ENCODE measurements around the gene HK3.

HK3 gene

DNA sequence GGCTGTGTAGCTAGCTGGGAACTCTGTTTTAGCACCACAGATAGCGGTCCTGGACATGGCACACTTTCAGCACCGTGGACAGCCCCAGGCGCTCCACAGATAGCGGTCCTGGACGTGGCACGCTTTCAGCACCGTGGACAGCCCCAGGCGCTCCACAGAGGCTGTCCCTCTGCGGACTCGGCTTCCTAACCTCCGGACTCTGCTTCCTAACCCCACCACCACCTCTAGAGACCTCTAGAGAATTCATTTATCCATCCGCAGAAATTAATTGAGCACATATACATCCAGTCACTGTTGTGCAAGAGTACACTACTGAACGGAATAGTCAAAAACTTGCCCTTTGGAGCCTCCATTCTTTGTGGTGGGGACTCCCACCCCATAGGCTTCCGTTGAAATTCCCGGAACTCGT, 61.4 kb downstream of the HK3 start:
- no peak overlapping the region for H3K4me3 ChIP-seq (ENCODE audit: low read depth, low read length)

DNA sequence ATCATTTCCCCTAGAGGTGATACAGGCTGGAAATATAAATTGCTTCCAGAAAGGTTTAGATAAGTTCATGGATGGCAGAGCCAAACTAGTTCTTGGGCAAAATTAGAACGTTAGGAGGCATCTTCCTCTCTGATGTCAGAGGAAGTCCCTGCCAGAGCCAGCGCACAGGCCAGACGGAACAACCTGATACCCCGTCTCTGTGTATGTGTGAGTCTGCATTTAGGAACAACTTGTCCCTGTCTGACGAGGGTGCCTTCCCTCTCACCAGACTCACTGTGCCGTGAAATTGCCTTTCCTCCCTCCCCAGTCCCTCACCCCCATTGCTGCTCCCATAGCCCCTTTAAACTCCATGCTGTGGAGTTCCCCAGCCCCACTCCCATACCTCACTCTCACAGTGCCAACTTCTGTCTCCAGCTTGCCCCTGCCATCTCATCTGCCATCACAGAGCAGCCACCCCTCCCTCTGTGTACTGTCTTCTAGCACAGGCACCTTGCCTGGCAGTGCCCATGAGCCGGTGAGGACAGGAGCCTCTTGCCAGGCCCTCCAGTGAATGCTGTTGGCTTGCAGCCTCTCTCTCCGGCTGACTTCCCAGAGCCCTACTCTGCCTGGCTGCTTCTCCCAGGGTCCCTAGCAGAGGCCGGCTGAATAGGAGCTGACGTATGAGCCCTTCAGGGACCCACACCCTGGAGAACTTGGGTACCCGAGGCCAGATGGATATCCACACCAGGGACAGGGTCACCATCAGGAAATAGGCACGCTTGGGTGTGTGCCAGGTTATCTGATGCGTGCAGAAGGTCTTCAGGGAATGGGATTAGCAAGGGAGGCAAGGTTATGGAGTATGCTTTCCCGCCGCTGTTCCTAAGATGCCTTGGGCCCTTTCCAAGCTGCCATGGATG, 62.1 kb downstream of the HK3 start:
- Histone ChIP-seq H3K36me3 (no peaks in the 10 kb centered on the region), H3K9me3 (ENCODE audit: severe bottlenecking) (no peaks in the 10 kb centered on the region), H3K27ac (no peak overlapping the region), H3K27me3 (ENCODE audit: insufficient read depth, low read depth, severe bottlenecking) (no peaks in the 10 kb centered on the region), H3K4me3 (ENCODE audit: low read depth, low read length) (no peak overlapping the region)
- DNase-seq: no peak
- no peak for TF ChIP-seq CTCF (IDR thresholded peaks at IDR 0.05; ENCODE audit: low read depth, low read length)

More for the DNA sequence above, 61.4 kb downstream of the HK3 start:
- H3K27me3 ChIP-seq (ENCODE audit: insufficient read depth, low read depth, severe bottlenecking): no peaks in the 10 kb centered on the region
- no peak for DNase-seq
- no peaks in the 10 kb centered on the region for H3K36me3 ChIP-seq
- TF ChIP-seq CTCF (IDR thresholded peaks at IDR 0.05; ENCODE audit: low read depth, low read length): no peak
- no peaks in the 10 kb centered on the region for H3K9me3 ChIP-seq (ENCODE audit: severe bottlenecking)
- no peak overlapping the region for H3K27ac ChIP-seq

- Histone ChIP-seq H3K9me3 (ENCODE audit: severe bottlenecking) (no peaks in the 10 kb centered on the region), H3K4me3 (ENCODE audit: low read depth, low read length) (no peak overlapping the region), H3K27me3 (ENCODE audit: insufficient read depth, low read depth, severe bottlenecking) (no peaks in the 10 kb centered on the region), H3K36me3 (no peaks in the 10 kb centered on the region), H3K27ac (no peak overlapping the region)
- DNase-seq: no peak
- no peak for TF ChIP-seq CTCF (IDR thresholded peaks at IDR 0.05; ENCODE audit: low read depth, low read length)
Observed at GRCh38 chr5:176835918-176836317, 63.2 kb downstream of the HK3 start.

- H3K4me3 ChIP-seq (ENCODE audit: low read depth, low read length): no peak overlapping the region
- DNase-seq: no peak
- H3K36me3 ChIP-seq: no peaks in the 10 kb centered on the region
- no peaks in the 10 kb centered on the region for H3K9me3 ChIP-seq (ENCODE audit: severe bottlenecking)
- no peak for TF ChIP-seq CTCF (IDR thresholded peaks at IDR 0.05; ENCODE audit: low read depth, low read length)
- no peak overlapping the region for H3K27ac ChIP-seq
- H3K27me3 ChIP-seq (ENCODE audit: insufficient read depth, low read depth, severe bottlenecking): no peaks in the 10 kb centered on the region
Observed at GRCh38 chr5:176833286-176833685, 65.9 kb downstream of the HK3 start.

DNA sequence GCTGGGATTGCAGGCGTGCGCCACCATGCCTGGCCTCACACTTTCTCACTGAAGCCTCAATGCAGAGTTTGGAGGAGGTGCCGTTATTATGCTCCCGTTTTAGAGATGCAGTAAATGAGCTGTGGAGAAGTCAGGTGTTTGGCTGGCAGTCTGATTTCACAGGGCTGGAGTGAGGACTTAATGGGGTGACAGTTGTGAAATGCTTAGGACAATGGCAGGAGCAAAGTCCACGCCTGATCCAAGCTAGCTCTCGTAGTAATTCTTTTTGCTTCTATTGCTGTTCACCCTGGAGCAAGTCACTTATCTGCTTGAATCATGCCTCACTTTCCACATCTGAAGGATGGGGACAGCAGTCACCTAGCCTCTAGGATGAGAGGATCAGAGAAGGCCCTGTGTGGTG, 67.0 kb downstream of the HK3 start:
- no peak for DNase-seq
- H3K36me3 ChIP-seq: no peaks in the 10 kb centered on the region

More for the DNA sequence above, 67.0 kb downstream of the HK3 start:
- TF ChIP-seq CTCF (IDR thresholded peaks at IDR 0.05; ENCODE audit: low read depth, low read length): no peak
- no peak overlapping the region for H3K4me3 ChIP-seq (ENCODE audit: low read depth, low read length)
- H3K27me3 ChIP-seq (ENCODE audit: insufficient read depth, low read depth, severe bottlenecking): no peaks in the 10 kb centered on the region
- H3K27ac ChIP-seq: no peak overlapping the region
- H3K9me3 ChIP-seq (ENCODE audit: severe bottlenecking): no peaks in the 10 kb centered on the region

Data from WERI-Rb-1 (cell line).